Keratinocyte (primary cell): ENCODE measurements around the gene ATF6B. TPM values are rescaled to one million over a fixed set of nuclear protein-coding genes. Genes with fewer than 3 reads are reported as not detected.

Experiments
- DNase-seq: peaks from one replicate; pipeline ENCODE4 v3.0.0-alpha.2; 2011; ENCODE audit warnings: low read depth, missing footprints, low spot score
- FAIRE-seq: peaks from 2 replicates; lab custom pipeline; 2011; peaks lifted over from hg19 to GRCh38; lab: Jason Lieb, UNC
- H2AFZ ChIP-seq: 2 replicates; pipeline ENCODE4 v1.6.0; 2012; ENCODE audit warnings: low read length, control low read depth, inconsistent platforms; ENCODE audit not compliant: control insufficient read depth
- H3K27ac ChIP-seq: 2 replicates; pipeline ENCODE4 v1.5.1; 2011; ENCODE audit warnings: low read length; ENCODE audit not compliant: control insufficient read depth, insufficient read depth
- H3K27me3 ChIP-seq: 3 replicates; pipeline ENCODE4 v1.6.0; 2011; ENCODE audit warnings: low read length; ENCODE audit not compliant: control insufficient read depth, insufficient read depth; ENCODE audit errors: extremely low read depth
- H3K36me3 ChIP-seq, 2 experiments: 2 replicates in 1 of 2; 3 replicates in 1 of 2; pipeline ENCODE4 v1.5.1; 2011; ENCODE audit warnings: low read length in 2 of 2, mild to moderate bottlenecking in 1 of 2; ENCODE audit not compliant: control insufficient read depth in 2 of 2, insufficient read depth in 2 of 2; ENCODE audit errors: extremely low read depth in 1 of 2
- H3K4me1 ChIP-seq: 3 replicates; pipeline ENCODE4 v1.5.1; 2011; ENCODE audit warnings: low read length; ENCODE audit not compliant: control insufficient read depth, insufficient read depth; ENCODE audit errors: extremely low read depth
- H3K4me2 ChIP-seq: 3 replicates; pipeline ENCODE4 v1.6.0; 2011; ENCODE audit warnings: low read depth, low read length; ENCODE audit not compliant: control insufficient read depth, insufficient read depth; ENCODE audit errors: extremely low read depth
- H3K4me3 ChIP-seq, 3 experiments: fragments of 200-600 bp in 1 of 3; sonication (generic) in 1 of 3; 2 replicates in 2 of 3; 3 replicates in 1 of 3; pipeline ENCODE4 v1.5.1; 2011 to 2016; ENCODE audit warnings: low read length in 3 of 3, mild to moderate bottlenecking in 3 of 3, control low read depth in 2 of 3, inconsistent platforms in 1 of 3, low read depth in 1 of 3, mixed read lengths in 1 of 3, mixed run types in 1 of 3, moderate library complexity in 1 of 3; ENCODE audit not compliant: control insufficient read depth in 2 of 3, insufficient read depth in 2 of 3; ENCODE audit errors: extremely low read depth in 1 of 3
- H3K79me2 ChIP-seq: 2 replicates; pipeline ENCODE4 v1.6.0; 2012; ENCODE audit warnings: low read length; ENCODE audit not compliant: control insufficient read depth, insufficient read depth
- H3K9ac ChIP-seq: 3 replicates; pipeline ENCODE4 v1.6.0; 2011; ENCODE audit warnings: low read length; ENCODE audit not compliant: control insufficient read depth, insufficient read depth; ENCODE audit errors: extremely low read depth
- H3K9me1 ChIP-seq: 3 replicates; pipeline ENCODE4 v1.6.0; 2011; ENCODE audit warnings: low read length; ENCODE audit not compliant: control insufficient read depth, insufficient read depth; ENCODE audit errors: extremely low read depth
- H3K9me3 ChIP-seq: 2 replicates; pipeline ENCODE4 v1.5.1; 2012; ENCODE audit warnings: low read depth, low read length; ENCODE audit not compliant: control insufficient read depth
- H4K20me1 ChIP-seq: 3 replicates; pipeline ENCODE4 v1.6.0; 2011; ENCODE audit warnings: low read length; ENCODE audit not compliant: control insufficient read depth, insufficient read depth; ENCODE audit errors: extremely low read depth
- EZH2 ChIP-seq: IDR thresholded peaks from one replicate; pipeline ENCODE4 v1.6.1; 2012; ENCODE audit warnings: inconsistent platforms, mild to moderate bottlenecking, low read length, moderate library complexity
- dilution Hi-C: fragments of 300-500 bp; cut with MboI; formaldehyde crosslinking; loops from one replicate; pipeline ENCODE4 v1.7.0; 2020; ENCODE audit warnings: low sequenced_read_pairs; ENCODE audit not compliant: extremely low pct_ligation_motif_present
- polyA plus RNA-seq, 5 experiments: library from polyadenylated mRNA; depleted of rRNA in 3 of 5; stranded (reverse) in 3 of 5; stranded (forward) in 1 of 5; unstranded in 1 of 5; fragments of >200 nt; gene quantifications; 1 replicate in 1 of 5; 2 replicates in 3 of 5; 3 replicates in 1 of 5; pipeline versions ENCODE4 v1.2.1 to v1.2.3, GENCODE V29; 2011 to 2012; ENCODE audit warnings: missing spikeins in 2 of 5, low read depth in 1 of 5, low replicate concordance in 1 of 5
- TF ChIP-seq, protein P1 (sequence below), 3 experiments: IDR thresholded peaks in 1 of 3; conservative IDR thresholded peaks in 1 of 3; optimal IDR thresholded peaks in 1 of 3; 2 replicates in 2 of 3; 3 replicates in 1 of 3; pipeline versions ENCODE3 to v1.5.1; 2011; ENCODE audit warnings: low read length in 3 of 3, mild to moderate bottlenecking in 3 of 3, moderate library complexity in 2 of 3, control low read depth in 1 of 3, inconsistent platforms in 1 of 3; ENCODE audit not compliant: insufficient read depth in 2 of 3; ENCODE audit errors: extremely low read depth in 1 of 3

ATF6B gene
- polyA plus RNA-seq, 1 donor (not counting 4 experiments of a cell fraction or from before 2014, with no cell fraction given): 30.4 TPM

DNA sequence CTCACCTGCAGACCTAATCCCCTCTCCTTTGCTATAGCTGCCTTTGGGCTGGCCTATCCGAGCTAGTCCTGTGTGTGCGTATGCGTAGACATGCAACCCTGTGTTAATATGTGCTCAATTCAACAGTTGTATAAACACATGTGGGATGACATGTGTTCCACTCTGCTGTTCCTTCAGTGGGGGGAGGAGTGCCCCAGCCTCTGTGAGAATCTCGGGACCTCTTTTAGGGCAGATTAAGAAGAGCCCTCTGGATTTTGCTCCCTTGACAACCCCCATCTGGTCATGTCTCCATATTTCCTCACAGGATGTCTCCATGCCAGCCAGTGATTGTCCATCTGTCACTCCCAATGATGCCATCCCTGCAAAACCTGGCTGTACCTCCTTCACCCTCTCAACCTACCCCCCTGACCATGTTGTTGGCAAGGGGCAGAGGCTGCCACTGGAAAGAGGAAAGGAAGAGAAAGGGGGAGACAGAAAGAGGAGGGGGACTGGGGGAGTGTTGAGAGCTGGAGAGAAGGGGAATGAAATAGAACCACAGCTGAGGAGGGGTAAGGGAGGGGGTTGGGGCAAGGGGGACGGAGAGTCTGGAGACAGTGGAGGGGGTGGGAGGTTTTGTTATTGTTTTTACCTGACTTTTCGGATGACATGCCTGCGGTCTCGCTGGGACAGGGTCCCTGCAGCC, 23.3 kb upstream of the ATF6B start:
- peaks cover 20% of the 10 kb centered on the region for H3K4me1 ChIP-seq
- no peak overlapping the region for H3K4me3 ChIP-seq
- FAIRE-seq (no peak), DNase-seq (no peak)
- TF ChIP-seq, protein P1, sequence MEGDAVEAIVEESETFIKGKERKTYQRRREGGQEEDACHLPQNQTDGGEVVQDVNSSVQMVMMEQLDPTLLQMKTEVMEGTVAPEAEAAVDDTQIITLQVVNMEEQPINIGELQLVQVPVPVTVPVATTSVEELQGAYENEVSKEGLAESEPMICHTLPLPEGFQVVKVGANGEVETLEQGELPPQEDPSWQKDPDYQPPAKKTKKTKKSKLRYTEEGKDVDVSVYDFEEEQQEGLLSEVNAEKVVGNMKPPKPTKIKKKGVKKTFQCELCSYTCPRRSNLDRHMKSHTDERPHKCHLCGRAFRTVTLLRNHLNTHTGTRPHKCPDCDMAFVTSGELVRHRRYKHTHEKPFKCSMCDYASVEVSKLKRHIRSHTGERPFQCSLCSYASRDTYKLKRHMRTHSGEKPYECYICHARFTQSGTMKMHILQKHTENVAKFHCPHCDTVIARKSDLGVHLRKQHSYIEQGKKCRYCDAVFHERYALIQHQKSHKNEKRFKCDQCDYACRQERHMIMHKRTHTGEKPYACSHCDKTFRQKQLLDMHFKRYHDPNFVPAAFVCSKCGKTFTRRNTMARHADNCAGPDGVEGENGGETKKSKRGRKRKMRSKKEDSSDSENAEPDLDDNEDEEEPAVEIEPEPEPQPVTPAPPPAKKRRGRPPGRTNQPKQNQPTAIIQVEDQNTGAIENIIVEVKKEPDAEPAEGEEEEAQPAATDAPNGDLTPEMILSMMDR (optimal IDR thresholded peaks at IDR 0.05 in 1 of 3, IDR thresholded peaks at IDR 0.05 in 1 of 3, conservative IDR thresholded peaks at IDR 0.05 in 1 of 3; ENCODE audit: extremely low read depth in 1 of 3, insufficient read depth in 2 of 3, low read length in 3 of 3): no peak
- H3K27me3 ChIP-seq: peaks cover 4% of the 10 kb centered on the region
- peaks cover 2% of the 10 kb centered on the region for H3K79me2 ChIP-seq
- H3K27ac ChIP-seq: no peak overlapping the region
- no peaks in the 10 kb centered on the region for H3K9me1 ChIP-seq
- no peak overlapping the region for H2AFZ ChIP-seq
- H3K9ac ChIP-seq: no peak overlapping the region
- no peaks in the 10 kb centered on the region for H4K20me1 ChIP-seq
- no peak overlapping the region for H3K4me2 ChIP-seq
- peaks cover 0 to 4% of the 10 kb centered on the region in 2 experiments for H3K36me3 ChIP-seq
- dilution Hi-C loops: no loop called here
- no peaks in the 10 kb centered on the region for H3K9me3 ChIP-seq

DNA sequence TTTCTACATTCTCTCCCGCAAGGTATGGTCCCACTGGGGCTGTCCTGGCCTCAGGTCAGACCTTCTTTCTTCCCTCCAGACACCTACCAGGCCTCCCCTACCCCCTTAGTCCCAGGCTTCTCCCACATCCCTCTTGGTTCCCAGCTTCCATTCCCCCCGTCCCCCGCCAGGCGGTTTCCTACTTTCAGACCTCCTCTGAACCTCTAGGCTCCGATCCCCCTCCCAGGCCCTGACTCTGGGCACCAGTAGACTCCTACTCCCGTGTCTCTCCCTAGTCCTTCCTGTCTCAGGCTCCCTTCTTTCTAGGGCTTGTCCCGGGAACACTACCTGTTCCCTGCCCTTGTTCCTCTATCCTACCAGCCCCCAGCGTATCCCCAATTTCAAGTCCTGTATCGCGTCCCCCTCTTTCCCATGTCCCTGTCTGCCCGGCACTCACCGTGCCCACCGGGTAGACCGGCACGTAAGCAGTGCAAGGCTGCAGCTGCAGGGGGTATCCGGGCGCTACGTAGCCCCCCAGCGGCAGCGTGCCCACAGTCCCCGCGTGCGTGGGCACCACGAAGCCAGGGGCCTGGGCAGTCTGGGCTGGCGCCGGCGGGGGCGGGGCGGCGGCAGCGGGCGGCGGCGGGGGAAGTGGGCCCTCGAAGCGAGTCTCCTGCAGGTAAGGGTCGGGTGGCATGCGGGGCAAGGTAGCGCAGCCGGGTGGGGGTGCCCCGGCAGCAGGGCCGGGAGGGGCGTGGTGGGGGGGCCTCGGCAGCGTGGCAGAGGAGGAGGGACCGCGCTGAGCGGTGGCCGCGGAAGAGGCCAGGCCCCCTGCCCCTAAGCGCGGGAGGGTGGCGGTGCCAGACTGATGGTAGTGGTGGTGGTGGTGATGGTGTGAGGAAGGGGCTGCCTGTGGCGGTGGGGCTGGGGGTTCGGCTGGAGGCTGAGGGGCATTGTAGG, 22.2 kb upstream of the ATF6B start:
- no peak for TF ChIP-seq EZH2
- TF ChIP-seq, protein P1 (optimal IDR thresholded peaks at IDR 0.05 in 1 of 3, IDR thresholded peaks at IDR 0.05 in 1 of 3, conservative IDR thresholded peaks at IDR 0.05 in 1 of 3; ENCODE audit: extremely low read depth in 1 of 3, insufficient read depth in 2 of 3, low read length in 3 of 3): no peak
- no peak overlapping the region for H3K4me3 ChIP-seq

More for the DNA sequence above, 22.2 kb upstream of the ATF6B start:
- Histone ChIP-seq H3K9me1 (no peaks in the 10 kb centered on the region), H3K9ac (no peak overlapping the region), H3K79me2 (peaks cover 2% of the 10 kb centered on the region), H3K9me3 (no peaks in the 10 kb centered on the region), H3K4me1 (peaks cover 18% of the 10 kb centered on the region), H4K20me1 (no peaks in the 10 kb centered on the region), H2AFZ (no peak overlapping the region), H3K27me3 (peaks cover 4% of the 10 kb centered on the region), H3K4me2 (no peak overlapping the region), H3K36me3 (no peaks in the 10 kb centered on the region), H3K27ac (no peak overlapping the region)
- no peak for DNase-seq
- FAIRE-seq: no peak
- dilution Hi-C loops: no loop called here
